ENCODE measurements around the gene PHAF1. TPM values are rescaled to one million over a fixed set of nuclear protein-coding genes. Genes with fewer than 3 reads are reported as not detected.

Gene PHAF1
- total RNA-seq, 1 donor, result 15.9 TPM

DNA sequence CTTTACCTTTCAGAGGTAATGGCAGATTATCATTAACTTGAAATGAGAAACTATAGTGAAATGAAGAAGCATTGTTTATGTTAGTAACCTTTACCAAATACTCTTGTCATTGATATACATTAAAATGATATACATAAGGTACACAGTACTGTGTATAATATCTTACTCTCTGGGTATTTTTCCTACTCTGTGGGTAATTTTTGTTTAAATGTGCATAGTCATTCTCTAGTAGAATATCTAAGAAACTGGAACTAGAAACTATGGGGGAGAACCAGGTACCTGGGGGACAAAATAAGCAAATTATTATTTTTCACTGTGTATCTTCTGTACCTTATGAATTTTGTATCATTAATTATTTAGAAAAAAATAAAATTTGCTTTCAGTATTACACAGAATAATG, 20.6 kb upstream of the PHAF1 start:
- TF ChIP-seq, protein P1, sequence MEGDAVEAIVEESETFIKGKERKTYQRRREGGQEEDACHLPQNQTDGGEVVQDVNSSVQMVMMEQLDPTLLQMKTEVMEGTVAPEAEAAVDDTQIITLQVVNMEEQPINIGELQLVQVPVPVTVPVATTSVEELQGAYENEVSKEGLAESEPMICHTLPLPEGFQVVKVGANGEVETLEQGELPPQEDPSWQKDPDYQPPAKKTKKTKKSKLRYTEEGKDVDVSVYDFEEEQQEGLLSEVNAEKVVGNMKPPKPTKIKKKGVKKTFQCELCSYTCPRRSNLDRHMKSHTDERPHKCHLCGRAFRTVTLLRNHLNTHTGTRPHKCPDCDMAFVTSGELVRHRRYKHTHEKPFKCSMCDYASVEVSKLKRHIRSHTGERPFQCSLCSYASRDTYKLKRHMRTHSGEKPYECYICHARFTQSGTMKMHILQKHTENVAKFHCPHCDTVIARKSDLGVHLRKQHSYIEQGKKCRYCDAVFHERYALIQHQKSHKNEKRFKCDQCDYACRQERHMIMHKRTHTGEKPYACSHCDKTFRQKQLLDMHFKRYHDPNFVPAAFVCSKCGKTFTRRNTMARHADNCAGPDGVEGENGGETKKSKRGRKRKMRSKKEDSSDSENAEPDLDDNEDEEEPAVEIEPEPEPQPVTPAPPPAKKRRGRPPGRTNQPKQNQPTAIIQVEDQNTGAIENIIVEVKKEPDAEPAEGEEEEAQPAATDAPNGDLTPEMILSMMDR (IDR thresholded peaks at IDR 0.05; ENCODE audit: insufficient read depth, low read length), result no peak
- DNase-seq (ENCODE audit: low read depth), result no peak
- no peak overlapping the region for H3K4me3 ChIP-seq (ENCODE audit: low read depth, low read length)

GRCh38 chr16:67091906-67092566, 17.7 kb upstream of the PHAF1 start:
- peak; percentile 68 for DNase-seq (ENCODE audit: low read depth)
- H3K4me3 ChIP-seq (ENCODE audit: low read depth, low read length), result no peak overlapping the region
- TF ChIP-seq, protein P1 (IDR thresholded peaks at IDR 0.05; ENCODE audit: insufficient read depth, low read length), result no peak

GRCh38 chr16:67093098-67093726, 16.5 kb upstream of the PHAF1 start:
- TF ChIP-seq, protein P1 (IDR thresholded peaks at IDR 0.05; ENCODE audit: insufficient read depth, low read length), result no peak
- DNase-seq (ENCODE audit: low read depth), result no peak
- H3K4me3 ChIP-seq (ENCODE audit: low read depth, low read length), result no peak overlapping the region

- H3K4me3 ChIP-seq (ENCODE audit: low read depth, low read length), result no peak overlapping the region
- TF ChIP-seq, protein P1 (IDR thresholded peaks at IDR 0.05; ENCODE audit: insufficient read depth, low read length), result no peak
Measured at GRCh38 chr16:67098599-67098998, 11.1 kb upstream of the PHAF1 start.

DNA sequence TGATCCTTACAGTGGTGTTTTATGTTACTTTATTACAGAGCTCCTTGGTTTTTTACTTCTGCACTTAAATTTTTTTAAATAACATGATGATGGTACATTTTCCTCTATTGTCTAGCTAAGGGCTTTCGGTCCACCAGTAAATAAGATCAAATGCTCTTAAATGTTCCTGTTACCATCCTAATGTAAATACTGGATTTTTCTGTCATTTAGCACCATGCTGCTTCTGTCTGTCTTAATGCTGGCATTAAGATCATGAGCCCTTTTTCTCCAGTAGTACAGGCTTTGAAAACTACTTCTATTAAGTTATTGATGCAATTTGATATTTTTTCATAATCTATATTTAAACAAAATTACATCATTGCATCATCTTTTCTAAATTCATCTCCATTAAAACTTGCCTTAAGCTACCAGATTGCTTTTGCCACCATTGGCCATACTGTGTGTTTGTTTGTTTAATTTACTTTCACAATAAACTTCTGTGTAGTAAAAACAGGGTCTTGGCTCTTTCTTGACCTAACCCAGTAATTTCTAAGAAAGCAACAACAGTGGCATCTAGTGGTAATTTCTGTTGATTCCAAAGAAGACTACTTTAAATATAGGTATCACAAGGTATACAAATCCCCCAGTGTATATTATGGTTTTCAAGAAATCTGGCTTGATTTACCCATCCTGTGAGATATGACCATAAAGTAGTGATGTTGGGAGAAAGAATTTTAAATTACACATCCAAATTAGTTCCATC, 9.0 kb upstream of the PHAF1 start:
- H3K4me3 ChIP-seq (ENCODE audit: low read depth, low read length), result no peak overlapping the region
- DNase-seq (ENCODE audit: low read depth), result peak; percentile 63

More at GRCh38 chr16:67098599-67098998, 11.1 kb upstream of the PHAF1 start:
- DNase-seq (ENCODE audit: low read depth), result no peak

DNA sequence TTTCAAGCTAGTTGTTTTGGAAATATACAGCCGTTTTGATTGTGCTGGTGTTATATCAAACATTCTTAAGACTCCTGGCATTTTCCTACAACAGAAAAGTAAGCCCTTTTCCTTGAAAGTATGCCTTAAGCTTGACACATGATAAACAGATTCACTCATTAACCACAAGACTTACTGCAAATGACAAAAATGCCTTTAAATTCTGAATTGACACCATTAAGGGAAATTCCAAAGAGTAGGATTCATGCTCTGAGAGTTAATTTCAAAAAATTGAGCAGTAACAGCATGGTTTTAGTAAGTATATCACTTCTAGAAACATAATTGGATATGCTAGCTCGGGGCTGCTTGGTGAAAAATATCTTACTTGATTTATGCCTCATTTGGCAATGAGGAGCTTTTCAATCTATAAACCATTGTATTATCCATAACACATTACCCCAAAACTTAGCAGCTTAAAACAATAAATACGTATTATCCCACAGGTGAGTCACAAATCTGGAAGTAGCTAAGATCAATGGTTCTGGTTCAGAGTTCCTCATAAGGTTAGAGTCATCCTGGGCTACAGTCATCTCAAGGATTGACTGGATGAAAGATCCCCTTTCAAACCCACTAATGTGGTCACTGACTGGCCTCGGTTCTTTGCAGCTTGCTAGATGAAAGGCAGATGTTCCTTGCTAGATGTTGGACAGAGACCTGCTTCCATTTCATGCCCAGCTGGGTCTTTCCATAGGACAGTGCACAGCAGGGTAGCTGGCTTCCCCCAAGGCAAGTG, 8.2 kb upstream of the PHAF1 start:
- no peak for DNase-seq (ENCODE audit: low read depth)
- TF ChIP-seq, protein P1 (IDR thresholded peaks at IDR 0.05; ENCODE audit: insufficient read depth, low read length), result no peak
- no peak overlapping the region for H3K4me3 ChIP-seq (ENCODE audit: low read depth, low read length)

More for the DNA sequence above, 9.0 kb upstream of the PHAF1 start:
- TF ChIP-seq, protein P1 (IDR thresholded peaks at IDR 0.05; ENCODE audit: insufficient read depth, low read length), result peak; percentile 24
